ENCODE measurements around the gene CTCFL. TPM values are rescaled to one million over a fixed set of nuclear protein-coding genes. Genes with fewer than 3 reads are reported as not detected.

CTCFL gene
- total and polyA plus RNA-seq, 2 of the 13 experiments (the other 11 are each of a cell fraction or from before 2014, with no cell fraction given): 0.04 TPM; not detected in 1

- TF ChIP-seq HOXA5 (CRISPR knock-in tag; IDR thresholded peaks at IDR 0.05) (no peak; the same call in 1 of the 2 replicates), KLF9 (CRISPR knock-in tag; IDR thresholded peaks at IDR 0.05; ENCODE audit: low read depth) (no peak), ZNF543 (CRISPR knock-in tag; IDR thresholded peaks at IDR 0.05) (no peak), TOPORS (CRISPR knock-in tag; IDR thresholded peaks at IDR 0.05) (0 out of 2 replicates have a peak, but pooled peaks have one; percentile 45), TBP (CRISPR knock-in tag; IDR thresholded peaks at IDR 0.05) (no peak), HDAC2 (CRISPR knock-in tag; IDR thresholded peaks at IDR 0.05) (no peak), ZNF431 (CRISPR knock-in tag; IDR thresholded peaks at IDR 0.05; ENCODE audit: borderline replicate concordance, low read depth) (no peak), SNAPC5 (CRISPR knock-in tag; IDR thresholded peaks at IDR 0.05; ENCODE audit: borderline replicate concordance) (no peak), HNF4A (CRISPR knock-in tag; IDR thresholded peaks at IDR 0.05) (peak; percentile 45), ZFP37 (CRISPR knock-in tag; IDR thresholded peaks at IDR 0.05; ENCODE audit: borderline replicate concordance) (0 out of 2 replicates have a peak, but pooled peaks have one; percentile 77), ZBTB26 (CRISPR knock-in tag; IDR thresholded peaks at IDR 0.05; ENCODE audit: borderline replicate concordance) (0 out of 2 replicates have a peak, but pooled peaks have one; percentile 43), PREB (CRISPR knock-in tag; IDR thresholded peaks at IDR 0.05) (no peak), MTA3 (CRISPR knock-in tag; IDR thresholded peaks at IDR 0.05) (no peak), NFKB2 (CRISPR knock-in tag; IDR thresholded peaks at IDR 0.05; ENCODE audit: borderline replicate concordance) (peak; percentile 34; the same call in 1 of the 2 replicates), THRA (CRISPR knock-in tag; IDR thresholded peaks at IDR 0.05; ENCODE audit: borderline replicate concordance) (peak; percentile 29; the same call in 1 of the 2 replicates), CREBL2 (CRISPR knock-in tag; IDR thresholded peaks at IDR 0.05; ENCODE audit: borderline replicate concordance) (no peak), BCLAF1 (IDR thresholded peaks at IDR 0.05) (no peak), MYC (CRISPR knock-in tag; IDR thresholded peaks at IDR 0.05; ENCODE audit: borderline replicate concordance) (peak; percentile 20; the same call in 1 of the 2 replicates), ZNF709 (CRISPR knock-in tag; IDR thresholded peaks at IDR 0.05) (no peak), ZNF563 (CRISPR knock-in tag; IDR thresholded peaks at IDR 0.05) (no peak), ZNF570 (CRISPR knock-in tag; IDR thresholded peaks at IDR 0.05; ENCODE audit: borderline replicate concordance) (no peak), CREB3 (CRISPR knock-in tag; IDR thresholded peaks at IDR 0.05) (no peak)
Measured at GRCh38 chr20:57558614-57559288, 33.8 kb upstream of the CTCFL start (continued).
